Ishikawa (cell line): ENCODE measurements around the gene DNAH2.

ENCODE experiments used
- CEBPB ChIP-seq: IDR thresholded peaks from 2 replicates; pipeline ENCODE4 v1.6.1; 2012
- CREB1 ChIP-seq: IDR thresholded peaks from 2 replicates; pipeline ENCODE4 v1.6.1; 2012; ENCODE audit warnings: low read depth
- EGR1 ChIP-seq: IDR thresholded peaks from 2 replicates; pipeline ENCODE4 v1.6.1; 2012
- EP300 ChIP-seq: IDR thresholded peaks from 2 replicates; pipeline ENCODE4 v1.6.1; 2012; ENCODE audit warnings: borderline replicate concordance
- FOXM1 ChIP-seq: IDR thresholded peaks from 2 replicates; pipeline ENCODE4 v1.6.1; 2012; ENCODE audit warnings: low read depth, borderline replicate concordance
- MAX ChIP-seq: IDR thresholded peaks from 2 replicates; pipeline ENCODE4 v1.6.1; 2012
- NFIC ChIP-seq: IDR thresholded peaks from 2 replicates; pipeline ENCODE4 v1.6.1; 2012
- RAD21 ChIP-seq: IDR thresholded peaks from 2 replicates; pipeline ENCODE4 v1.6.1; 2012; ENCODE audit warnings: low read depth
- REST ChIP-seq: IDR thresholded peaks from 2 replicates; pipeline ENCODE4 v1.6.1; 2012; ENCODE audit warnings: low read depth, mild to moderate bottlenecking
- TAF1 ChIP-seq: IDR thresholded peaks from 2 replicates; pipeline ENCODE4 v1.6.1; 2012; ENCODE audit warnings: low read depth, mild to moderate bottlenecking
- TCF12 ChIP-seq: IDR thresholded peaks from 2 replicates; pipeline ENCODE4 v1.6.1; 2012; ENCODE audit warnings: low read depth
- TEAD4 ChIP-seq: IDR thresholded peaks from 2 replicates; pipeline ENCODE4 v1.6.1; 2012
- USF1 ChIP-seq: IDR thresholded peaks from 2 replicates; pipeline ENCODE4 v1.6.1; 2012
- YY1 ChIP-seq: IDR thresholded peaks from 2 replicates; pipeline ENCODE4 v1.6.1; 2012; ENCODE audit warnings: low read depth
- ZBTB7A ChIP-seq: IDR thresholded peaks from 2 replicates; pipeline ENCODE4 v1.6.1; 2012; ENCODE audit warnings: low read depth

DNAH2 gene

GRCh38 chr17:7814969-7815368 is 97.4 kb downstream of the DNAH2 start:
- TF ChIP-seq EGR1 (no peak), NFIC (no peak), EP300 (no peak)

GRCh38 chr17:7816926-7817642 is 99.5 kb downstream of the DNAH2 start:
- TF ChIP-seq TAF1 (no peak), FOXM1 (no peak), REST (no peak), EGR1 (no peak), YY1 (no peak), TCF12 (no peak), MAX (no peak), USF1 (no peak), EP300 (no peak), ZBTB7A (no peak), NFIC (no peak), RAD21 (no peak), TEAD4 (no peak), CREB1 (no peak), CEBPB (no peak)

GRCh38 chr17:7817643-7817964 is 100.1 kb downstream of the DNAH2 start:
- no peak for TF ChIP-seq EGR1
- TF ChIP-seq MAX: no peak
- no peak for TF ChIP-seq REST

- no peak for TF ChIP-seq CREB1
- no peak for TF ChIP-seq USF1
- no peak for TF ChIP-seq EP300
- no peak for TF ChIP-seq ZBTB7A
- no peak for TF ChIP-seq YY1
- TF ChIP-seq CEBPB: no peak
- TF ChIP-seq TEAD4: no peak
- TF ChIP-seq FOXM1: no peak
- TF ChIP-seq EGR1: no peak
- TF ChIP-seq RAD21: no peak
- TF ChIP-seq TCF12: no peak
- no peak for TF ChIP-seq TAF1
- TF ChIP-seq REST: no peak
- TF ChIP-seq NFIC: no peak
- TF ChIP-seq MAX: no peak
These were observed 100.5 kb downstream of the DNAH2 start for GRCh38 chr17:7818026-7818425.
